HL-60 (cell line): ENCODE measurements around the gene NINJ2.

Experiments
- DNase-seq, 2 experiments: peaks; one replicate each; pipeline ENCODE4 v3.0.0-alpha.2; 2010 to 2020; ENCODE audit warnings: low read depth in 1 of 2, low spot score in 1 of 2
- H3K27ac ChIP-seq: fragments of 250-450 bp; sonication (Bioruptor Pico); replicated peaks from 2 replicates; pipeline ENCODE4 v1.5.1; 2020; ENCODE audit warnings: mild to moderate bottlenecking, moderate library complexity
- H3K27me3 ChIP-seq: fragments of 250-450 bp; sonication (Bioruptor Pico); 2 replicates; pipeline ENCODE4 v1.5.1; 2021; ENCODE audit warnings: mild to moderate bottlenecking, moderate library complexity; ENCODE audit not compliant: insufficient read depth, poor library complexity, severe bottlenecking
- H3K4me3 ChIP-seq: replicated peaks from 2 replicates; pipeline ENCODE4 v1.5.1; 2011; ENCODE audit warnings: mild to moderate bottlenecking, control low read depth, low read length; ENCODE audit not compliant: insufficient read depth
- GABPA ChIP-seq: IDR thresholded peaks from 2 replicates; pipeline ENCODE4 v1.6.1; 2012; ENCODE audit warnings: low read depth
- POLR2AphosphoS5 ChIP-seq: IDR thresholded peaks from 2 replicates; pipeline ENCODE4 v1.6.1; 2012; ENCODE audit warnings: low read depth
- SPI1 ChIP-seq: IDR thresholded peaks from 2 replicates; pipeline ENCODE4 v1.6.1; 2012; ENCODE audit warnings: low read depth, mild to moderate bottlenecking, borderline replicate concordance
- TF ChIP-seq, protein P1 (sequence below): IDR thresholded peaks from 2 replicates; pipeline ENCODE4 v1.6.1; 2012; ENCODE audit warnings: low read depth; ENCODE audit not compliant: insufficient replicate concordance
- TF ChIP-seq, protein P2 (sequence below): IDR thresholded peaks from one replicate; pipeline ENCODE4 v1.5.1; 2011; ENCODE audit warnings: low read length, control low read depth, inconsistent platforms; ENCODE audit not compliant: insufficient read depth

NINJ2 gene

GRCh38 chr12:544142-544541 is 119.1 kb downstream of the NINJ2 start:
- DNase-seq, result no peak

DNA sequence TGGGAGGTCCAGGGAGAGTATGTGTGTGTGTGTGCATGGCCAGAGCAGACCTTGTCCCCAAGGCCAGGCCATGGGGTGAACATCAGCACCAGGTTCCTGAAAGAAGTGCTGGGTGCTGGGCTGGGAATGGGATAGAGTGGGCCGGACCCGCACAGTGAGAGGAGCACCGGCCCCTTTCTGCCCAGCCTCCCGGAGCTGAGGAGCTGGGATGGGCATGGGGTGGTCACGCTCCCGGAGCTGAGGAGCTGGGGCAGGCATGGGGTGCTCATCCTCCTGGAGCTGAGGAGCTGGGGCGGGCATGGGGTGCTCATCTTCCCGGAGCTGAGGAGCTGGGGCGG is 120.2 kb downstream of the NINJ2 start:
- no peak overlapping the region for H3K4me3 ChIP-seq
- no peak for DNase-seq
- H3K27ac ChIP-seq, result no peak overlapping the region
- TF ChIP-seq, protein P1, sequence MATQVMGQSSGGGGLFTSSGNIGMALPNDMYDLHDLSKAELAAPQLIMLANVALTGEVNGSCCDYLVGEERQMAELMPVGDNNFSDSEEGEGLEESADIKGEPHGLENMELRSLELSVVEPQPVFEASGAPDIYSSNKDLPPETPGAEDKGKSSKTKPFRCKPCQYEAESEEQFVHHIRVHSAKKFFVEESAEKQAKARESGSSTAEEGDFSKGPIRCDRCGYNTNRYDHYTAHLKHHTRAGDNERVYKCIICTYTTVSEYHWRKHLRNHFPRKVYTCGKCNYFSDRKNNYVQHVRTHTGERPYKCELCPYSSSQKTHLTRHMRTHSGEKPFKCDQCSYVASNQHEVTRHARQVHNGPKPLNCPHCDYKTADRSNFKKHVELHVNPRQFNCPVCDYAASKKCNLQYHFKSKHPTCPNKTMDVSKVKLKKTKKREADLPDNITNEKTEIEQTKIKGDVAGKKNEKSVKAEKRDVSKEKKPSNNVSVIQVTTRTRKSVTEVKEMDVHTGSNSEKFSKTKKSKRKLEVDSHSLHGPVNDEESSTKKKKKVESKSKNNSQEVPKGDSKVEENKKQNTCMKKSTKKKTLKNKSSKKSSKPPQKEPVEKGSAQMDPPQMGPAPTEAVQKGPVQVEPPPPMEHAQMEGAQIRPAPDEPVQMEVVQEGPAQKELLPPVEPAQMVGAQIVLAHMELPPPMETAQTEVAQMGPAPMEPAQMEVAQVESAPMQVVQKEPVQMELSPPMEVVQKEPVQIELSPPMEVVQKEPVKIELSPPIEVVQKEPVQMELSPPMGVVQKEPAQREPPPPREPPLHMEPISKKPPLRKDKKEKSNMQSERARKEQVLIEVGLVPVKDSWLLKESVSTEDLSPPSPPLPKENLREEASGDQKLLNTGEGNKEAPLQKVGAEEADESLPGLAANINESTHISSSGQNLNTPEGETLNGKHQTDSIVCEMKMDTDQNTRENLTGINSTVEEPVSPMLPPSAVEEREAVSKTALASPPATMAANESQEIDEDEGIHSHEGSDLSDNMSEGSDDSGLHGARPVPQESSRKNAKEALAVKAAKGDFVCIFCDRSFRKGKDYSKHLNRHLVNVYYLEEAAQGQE, result no peak
- TF ChIP-seq, protein P2, sequence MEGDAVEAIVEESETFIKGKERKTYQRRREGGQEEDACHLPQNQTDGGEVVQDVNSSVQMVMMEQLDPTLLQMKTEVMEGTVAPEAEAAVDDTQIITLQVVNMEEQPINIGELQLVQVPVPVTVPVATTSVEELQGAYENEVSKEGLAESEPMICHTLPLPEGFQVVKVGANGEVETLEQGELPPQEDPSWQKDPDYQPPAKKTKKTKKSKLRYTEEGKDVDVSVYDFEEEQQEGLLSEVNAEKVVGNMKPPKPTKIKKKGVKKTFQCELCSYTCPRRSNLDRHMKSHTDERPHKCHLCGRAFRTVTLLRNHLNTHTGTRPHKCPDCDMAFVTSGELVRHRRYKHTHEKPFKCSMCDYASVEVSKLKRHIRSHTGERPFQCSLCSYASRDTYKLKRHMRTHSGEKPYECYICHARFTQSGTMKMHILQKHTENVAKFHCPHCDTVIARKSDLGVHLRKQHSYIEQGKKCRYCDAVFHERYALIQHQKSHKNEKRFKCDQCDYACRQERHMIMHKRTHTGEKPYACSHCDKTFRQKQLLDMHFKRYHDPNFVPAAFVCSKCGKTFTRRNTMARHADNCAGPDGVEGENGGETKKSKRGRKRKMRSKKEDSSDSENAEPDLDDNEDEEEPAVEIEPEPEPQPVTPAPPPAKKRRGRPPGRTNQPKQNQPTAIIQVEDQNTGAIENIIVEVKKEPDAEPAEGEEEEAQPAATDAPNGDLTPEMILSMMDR, result no peak
- TF ChIP-seq SPI1 (no peak), POLR2AphosphoS5 (no peak), GABPA (no peak)
- H3K27me3 ChIP-seq, result no peaks in the 10 kb centered on the region

More at GRCh38 chr12:544142-544541, 119.1 kb downstream of the NINJ2 start:
- TF ChIP-seq GABPA (no peak), POLR2AphosphoS5 (no peak), SPI1 (no peak)
- TF ChIP-seq, protein P2, result no peak
- TF ChIP-seq, protein P1, result no peak
- H3K27ac ChIP-seq, result no peak overlapping the region
- no peaks in the 10 kb centered on the region for H3K27me3 ChIP-seq
- no peak overlapping the region for H3K4me3 ChIP-seq

GRCh38 chr12:542395-543113 is 120.7 kb downstream of the NINJ2 start:
- no peak for DNase-seq
- no peak overlapping the region for H3K4me3 ChIP-seq
- no peaks in the 10 kb centered on the region for H3K27me3 ChIP-seq
- TF ChIP-seq POLR2AphosphoS5, result no peak
- TF ChIP-seq SPI1, result no peak
- TF ChIP-seq, protein P2, result no peak
- TF ChIP-seq, protein P1, result no peak
- no peak for TF ChIP-seq GABPA
- no peak overlapping the region for H3K27ac ChIP-seq
